GM13977 (cell line): ENCODE data around the gene ABI3.

ENCODE experiments used
- DNase-seq: peaks from one replicate; pipeline ENCODE4 v3.0.0; 2012; ENCODE audit warnings: low spot score
- CTCF ChIP-seq: IDR thresholded peaks from 2 replicates; pipeline ENCODE4 v1.5.1; 2012; ENCODE audit warnings: mild to moderate bottlenecking, control low read depth; ENCODE audit not compliant: insufficient read depth; ENCODE audit errors: extremely low read depth, missing control alignments
- in situ Hi-C: fragments of 300-500 bp; cut with MboI; formaldehyde crosslinking; loops from one replicate; pipeline ENCODE4 v1.12.0; 2022; ENCODE audit warnings: low sequenced_read_pairs, low pct_unique_long_range_greater_than_20kb, mixed read lengths, inconsistent platforms; ENCODE audit not compliant: unreplicated experiment

Gene ABI3

GRCh38 chr17:49197346-49197998 is 13.0 kb upstream of the ABI3 start:
- in situ Hi-C loops = no loop called here
- no peak for DNase-seq

GRCh38 chr17:49198211-49198610 is 12.3 kb upstream of the ABI3 start:
- in situ Hi-C loops = no loop called here
- no peak for DNase-seq
- no peak for TF ChIP-seq CTCF

More at GRCh38 chr17:49197346-49197998, 13.0 kb upstream of the ABI3 start:
- TF ChIP-seq CTCF = no peak

- no peak for DNase-seq
- in situ Hi-C loops = no loop called here
- TF ChIP-seq CTCF = no peak
Measured at GRCh38 chr17:49200423-49201083, 10.0 kb upstream of the ABI3 start.

GRCh38 chr17:49201481-49201927 is 9.0 kb upstream of the ABI3 start:
- no peak for DNase-seq
- no peak for TF ChIP-seq CTCF
- in situ Hi-C loops = no loop called here

GRCh38 chr17:49203796-49204195 is 6.7 kb upstream of the ABI3 start:
- in situ Hi-C loops = no loop called here
- TF ChIP-seq CTCF = no peak
- DNase-seq = no peak

GRCh38 chr17:49204516-49204915 is 6.0 kb upstream of the ABI3 start:
- no peak for DNase-seq
- TF ChIP-seq CTCF = no peak
- in situ Hi-C loops = no loop called here
